OCI-LY7 (cell line): ENCODE results near the gene ATXN7L2.

ENCODE experiments used
- EZH2phosphoT487 ChIP-seq: fragments of 200-600 bp; sonication (generic); IDR thresholded peaks from 2 replicates; pipeline ENCODE4 v1.6.1; 2018; ENCODE audit warnings: low read depth, borderline replicate concordance, mild to moderate bottlenecking, mixed run types, antibody characterized with exemption, low read length, moderate library complexity, mixed read lengths
- TF ChIP-seq, protein P1 (sequence below): fragments of 200-600 bp; sonication (generic); conservative IDR thresholded peaks from 2 replicates; pipeline ENCODE4 v1.5.1; 2014; ENCODE audit warnings: mild to moderate bottlenecking, antibody characterized with exemption, low read length, moderate library complexity, mixed read lengths

DNA sequence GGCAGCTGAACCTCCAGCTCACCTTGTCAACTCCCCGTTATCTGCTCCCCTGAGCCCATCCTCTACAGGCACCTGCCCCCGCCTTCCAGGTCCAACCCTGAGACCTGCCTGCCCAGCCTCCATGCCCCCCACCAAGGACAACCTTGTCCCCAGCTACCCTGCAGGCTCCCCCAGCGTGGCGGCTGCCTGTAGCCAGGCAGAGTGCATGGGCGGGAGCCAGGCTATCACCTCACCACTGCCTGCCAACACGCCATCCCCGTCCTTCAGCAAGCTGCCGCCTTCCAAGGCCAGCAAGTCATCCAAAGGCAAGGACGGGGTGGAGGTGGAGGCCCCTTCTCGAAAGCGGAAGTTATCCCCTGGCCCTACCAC, 7.2 kb downstream of the ATXN7L2 start:
- TF ChIP-seq, protein P1, sequence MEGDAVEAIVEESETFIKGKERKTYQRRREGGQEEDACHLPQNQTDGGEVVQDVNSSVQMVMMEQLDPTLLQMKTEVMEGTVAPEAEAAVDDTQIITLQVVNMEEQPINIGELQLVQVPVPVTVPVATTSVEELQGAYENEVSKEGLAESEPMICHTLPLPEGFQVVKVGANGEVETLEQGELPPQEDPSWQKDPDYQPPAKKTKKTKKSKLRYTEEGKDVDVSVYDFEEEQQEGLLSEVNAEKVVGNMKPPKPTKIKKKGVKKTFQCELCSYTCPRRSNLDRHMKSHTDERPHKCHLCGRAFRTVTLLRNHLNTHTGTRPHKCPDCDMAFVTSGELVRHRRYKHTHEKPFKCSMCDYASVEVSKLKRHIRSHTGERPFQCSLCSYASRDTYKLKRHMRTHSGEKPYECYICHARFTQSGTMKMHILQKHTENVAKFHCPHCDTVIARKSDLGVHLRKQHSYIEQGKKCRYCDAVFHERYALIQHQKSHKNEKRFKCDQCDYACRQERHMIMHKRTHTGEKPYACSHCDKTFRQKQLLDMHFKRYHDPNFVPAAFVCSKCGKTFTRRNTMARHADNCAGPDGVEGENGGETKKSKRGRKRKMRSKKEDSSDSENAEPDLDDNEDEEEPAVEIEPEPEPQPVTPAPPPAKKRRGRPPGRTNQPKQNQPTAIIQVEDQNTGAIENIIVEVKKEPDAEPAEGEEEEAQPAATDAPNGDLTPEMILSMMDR: peak; percentile 39; the same call in 1 of the 2 replicates
- no peak for TF ChIP-seq EZH2phosphoT487
